SK-N-SH treated with all-trans-retinoic acid at 6 μM for 48 hours (cell line): ENCODE measurements around the gene PRICKLE3.
"Not testable (repeated sequence)": the region's sequence is repeated elsewhere in the genome, so short reads cannot be mapped to it uniquely, and the experiment has no call there.

Experiments
- ARNTL ChIP-seq: fragments of 450-650 bp; formaldehyde crosslinking; IDR thresholded peaks from 2 replicates; pipeline ENCODE4 v1.5.0; 2020; ENCODE audit warnings: low read depth, mild to moderate bottlenecking, moderate library complexity, borderline replicate concordance
- ESRRG ChIP-seq: fragments of 250-450 bp; sonication (Bioruptor Pico); IDR thresholded peaks from 2 replicates; pipeline ENCODE4 v1.6.1; 2021; ENCODE audit warnings: mild to moderate bottlenecking
- GLIS3 ChIP-seq: fragments of 250-450 bp; sonication (Bioruptor Pico); IDR thresholded peaks from 2 replicates; pipeline ENCODE4 v1.5.0; 2020; ENCODE audit warnings: mild to moderate bottlenecking, moderate library complexity
- ISL1 ChIP-seq: fragments of 250-450 bp; sonication (Bioruptor Pico); IDR thresholded peaks from 2 replicates; pipeline ENCODE4 v2.1.2; 2022; ENCODE audit warnings: mild to moderate bottlenecking, moderate library complexity
- OSR1 ChIP-seq: fragments of 250-450 bp; sonication (Bioruptor Pico); IDR thresholded peaks from 2 replicates; pipeline ENCODE4 v1.8.0; 2022; ENCODE audit warnings: moderate library complexity, mild to moderate bottlenecking, inconsistent platforms
- PATZ1 ChIP-seq: fragments of 250-450 bp; sonication (Bioruptor Pico); IDR thresholded peaks from 2 replicates; pipeline ENCODE4 v1.8.0; 2020; ENCODE audit warnings: mild to moderate bottlenecking, moderate library complexity, borderline replicate concordance
- RARB ChIP-seq: fragments of 250-450 bp; sonication (Bioruptor Pico); IDR thresholded peaks from 2 replicates; pipeline ENCODE4 v1.8.0; 2021; ENCODE audit warnings: mild to moderate bottlenecking, moderate library complexity
- SNAI2 ChIP-seq: fragments of 250-450 bp; sonication (Bioruptor Pico); IDR thresholded peaks from 2 replicates; pipeline ENCODE4 v1.5.0; 2020; ENCODE audit warnings: mild to moderate bottlenecking, moderate library complexity
- ZC3H10 ChIP-seq: fragments of 250-450 bp; sonication (Bioruptor Pico); IDR thresholded peaks from 2 replicates; pipeline ENCODE4 v1.5.1; 2021; ENCODE audit warnings: mild to moderate bottlenecking, moderate library complexity
- ZFP3 ChIP-seq: fragments of 250-450 bp; sonication (Bioruptor Pico); IDR thresholded peaks from 2 replicates; pipeline ENCODE4 v1.5.0; 2020; ENCODE audit warnings: mild to moderate bottlenecking, moderate library complexity
- ZFP30 ChIP-seq: fragments of 450-650 bp; formaldehyde crosslinking; IDR thresholded peaks from 2 replicates; pipeline ENCODE4 v1.5.0; 2022; ENCODE audit warnings: mild to moderate bottlenecking, moderate library complexity
- TF ChIP-seq, protein P1 (sequence below): fragments of 250-450 bp; sonication (Bioruptor Pico); IDR thresholded peaks from 2 replicates; pipeline ENCODE4 v1.8.0; 2021; ENCODE audit warnings: low read depth, mild to moderate bottlenecking, moderate library complexity, borderline replicate concordance
- TF ChIP-seq, protein P2 (sequence below): fragments of 250-450 bp; sonication (Bioruptor Pico); IDR thresholded peaks from 2 replicates; pipeline ENCODE4 v1.5.1; 2020; ENCODE audit warnings: low read depth, mild to moderate bottlenecking, moderate library complexity

GRCh38 chrX:49149291-49149690 lies 36.9 kb downstream of the PRICKLE3 start:
- TF ChIP-seq, protein P1, sequence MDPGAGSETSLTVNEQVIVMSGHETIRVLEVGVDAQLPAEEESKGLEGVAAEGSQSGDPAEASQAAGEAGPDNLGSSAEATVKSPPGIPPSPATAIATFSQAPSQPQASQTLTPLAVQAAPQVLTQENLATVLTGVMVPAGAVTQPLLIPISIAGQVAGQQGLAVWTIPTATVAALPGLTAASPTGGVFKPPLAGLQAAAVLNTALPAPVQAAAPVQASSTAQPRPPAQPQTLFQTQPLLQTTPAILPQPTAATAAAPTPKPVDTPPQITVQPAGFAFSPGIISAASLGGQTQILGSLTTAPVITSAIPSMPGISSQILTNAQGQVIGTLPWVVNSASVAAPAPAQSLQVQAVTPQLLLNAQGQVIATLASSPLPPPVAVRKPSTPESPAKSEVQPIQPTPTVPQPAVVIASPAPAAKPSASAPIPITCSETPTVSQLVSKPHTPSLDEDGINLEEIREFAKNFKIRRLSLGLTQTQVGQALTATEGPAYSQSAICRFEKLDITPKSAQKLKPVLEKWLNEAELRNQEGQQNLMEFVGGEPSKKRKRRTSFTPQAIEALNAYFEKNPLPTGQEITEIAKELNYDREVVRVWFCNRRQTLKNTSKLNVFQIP (CRISPR knock-in tag): not testable (repeated sequence)
- TF ChIP-seq, protein P2, sequence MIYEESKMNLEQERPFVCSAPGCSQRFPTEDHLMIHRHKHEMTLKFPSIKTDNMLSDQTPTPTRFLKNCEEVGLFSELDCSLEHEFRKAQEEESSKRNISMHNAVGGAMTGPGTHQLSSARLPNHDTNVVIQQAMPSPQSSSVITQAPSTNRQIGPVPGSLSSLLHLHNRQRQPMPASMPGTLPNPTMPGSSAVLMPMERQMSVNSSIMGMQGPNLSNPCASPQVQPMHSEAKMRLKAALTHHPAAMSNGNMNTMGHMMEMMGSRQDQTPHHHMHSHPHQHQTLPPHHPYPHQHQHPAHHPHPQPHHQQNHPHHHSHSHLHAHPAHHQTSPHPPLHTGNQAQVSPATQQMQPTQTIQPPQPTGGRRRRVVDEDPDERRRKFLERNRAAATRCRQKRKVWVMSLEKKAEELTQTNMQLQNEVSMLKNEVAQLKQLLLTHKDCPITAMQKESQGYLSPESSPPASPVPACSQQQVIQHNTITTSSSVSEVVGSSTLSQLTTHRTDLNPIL: not testable (repeated sequence)
- TF ChIP-seq GLIS3 (CRISPR knock-in tag); ESRRG (CRISPR knock-in tag); OSR1 (CRISPR knock-in tag); ZFP3 (CRISPR knock-in tag); ZC3H10 (CRISPR knock-in tag); ARNTL (CRISPR knock-in tag); PATZ1; ISL1 (CRISPR knock-in tag); ZFP30; RARB; SNAI2 (CRISPR knock-in tag): not testable (repeated sequence)
